NCI-H748 (cell line): Measurements from ENCODE around the gene CHCHD5.
A peak's percentile ranks its signal among the peaks of the same experiment; 100 is the strongest.
"Not testable (repeated sequence)": the region's sequence is repeated elsewhere in the genome, so short reads cannot be mapped to it uniquely, and the experiment has no call there.

Experiments used
- DNase-seq: peaks from one replicate; lab custom pipeline; 2025; ENCODE audit not compliant: unreplicated experiment; lab: John Stamatoyannopoulos, UW

Gene CHCHD5

GRCh38 chr2:112585873-112586464, 1.6 kb downstream of the CHCHD5 start:
- DNase-seq: no peak

- no peak for DNase-seq
These were observed 4.2 kb downstream of the CHCHD5 start for GRCh38 chr2:112588611-112589045.

- DNase-seq: no peak
These were observed 7.0 kb downstream of the CHCHD5 start for GRCh38 chr2:112591413-112591812.

- no peak for DNase-seq
These were observed 9.3 kb downstream of the CHCHD5 start for GRCh38 chr2:112593736-112594135.

- DNase-seq: no peak
These were observed 13.3 kb downstream of the CHCHD5 start for GRCh38 chr2:112597537-112598322.

GRCh38 chr2:112600634-112601033, 16.2 kb downstream of the CHCHD5 start:
- no peak for DNase-seq

GRCh38 chr2:112601754-112602153, 17.3 kb downstream of the CHCHD5 start:
- DNase-seq: no peak

GRCh38 chr2:112602917-112603316, 18.5 kb downstream of the CHCHD5 start:
- DNase-seq: no peak

GRCh38 chr2:112603731-112604130, 19.3 kb downstream of the CHCHD5 start:
- no peak for DNase-seq

- DNase-seq: no peak
These were observed 20.5 kb downstream of the CHCHD5 start for GRCh38 chr2:112604952-112605351.

- DNase-seq: no peak
These were observed 21.5 kb downstream of the CHCHD5 start for GRCh38 chr2:112605926-112606325.

GRCh38 chr2:112606547-112606946, 22.1 kb downstream of the CHCHD5 start:
- no peak for DNase-seq

GRCh38 chr2:112607680-112608438, 23.4 kb downstream of the CHCHD5 start:
- no peak for DNase-seq

GRCh38 chr2:112609320-112609719, 24.9 kb downstream of the CHCHD5 start:
- not testable (repeated sequence) for DNase-seq

- DNase-seq: not testable (repeated sequence)
These were observed 27.9 kb downstream of the CHCHD5 start for GRCh38 chr2:112612283-112612682.

- DNase-seq: peak; percentile 34
These were observed 29.9 kb downstream of the CHCHD5 start for GRCh38 chr2:112614201-112614840.

- no peak for DNase-seq
These were observed 30.6 kb downstream of the CHCHD5 start for GRCh38 chr2:112615051-112615450.

- not testable (repeated sequence) for DNase-seq
These were observed 31.4 kb downstream of the CHCHD5 start for GRCh38 chr2:112615798-112616197.

- no peak for DNase-seq
These were observed 34.0 kb downstream of the CHCHD5 start for GRCh38 chr2:112618383-112618782.

- no peak for DNase-seq
These were observed 37.5 kb downstream of the CHCHD5 start for GRCh38 chr2:112621790-112622527.

- no peak for DNase-seq
These were observed 38.1 kb downstream of the CHCHD5 start for GRCh38 chr2:112622528-112622849.
